HEK293 (cell line): ENCODE data around the gene SVOPL.
A peak's percentile ranks its signal among the peaks of the same experiment; 100 is the strongest.

Experiments
- CTCF ChIP-seq: fragments of 450-650 bp; formaldehyde crosslinking; IDR thresholded peaks from 2 replicates; pipeline ENCODE4 v1.5.1; 2016; ENCODE audit warnings: missing biosample characterization, missing genetic modification characterization
- ZBTB21 ChIP-seq: fragments of 450-650 bp; formaldehyde crosslinking; IDR thresholded peaks from 2 replicates; pipeline ENCODE4 v1.5.1; 2017; ENCODE audit warnings: missing biosample characterization, missing genetic modification characterization
- ZNF624 ChIP-seq: fragments of 450-650 bp; formaldehyde crosslinking; IDR thresholded peaks from 2 replicates; pipeline ENCODE4 v1.5.1; 2017; ENCODE audit warnings: missing biosample characterization, missing genetic modification characterization
- ZNF707 ChIP-seq: fragments of 450-650 bp; formaldehyde crosslinking; IDR thresholded peaks from 2 replicates; pipeline ENCODE4 v1.5.1; 2016; ENCODE audit warnings: missing biosample characterization, missing genetic modification characterization

DNA sequence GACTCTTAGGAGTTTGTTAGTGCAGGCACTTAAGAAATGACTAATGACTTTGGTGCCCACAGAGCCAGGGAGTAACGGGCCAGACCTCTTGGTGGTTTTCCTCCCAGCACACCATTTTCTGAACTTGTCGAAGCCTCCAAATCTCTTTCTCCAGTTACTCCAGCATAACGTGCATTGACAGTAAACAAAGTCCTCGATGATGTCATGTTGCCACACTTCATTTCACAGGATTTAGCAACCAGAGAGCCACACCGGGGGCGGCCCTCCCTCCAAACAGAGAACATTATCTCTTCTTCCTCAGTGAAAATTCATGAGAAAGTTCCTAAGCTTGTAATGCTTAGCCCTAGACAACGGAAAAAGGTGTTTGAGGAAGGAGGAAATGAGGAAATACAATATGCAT lies 4.0 kb upstream of the SVOPL start:
- TF ChIP-seq CTCF (tag by site-specific recombination) (no peak), ZNF707 (tag by site-specific recombination) (no peak), ZBTB21 (tag by site-specific recombination) (peak; percentile 25; the same call in 1 of the 2 replicates), ZNF624 (tag by site-specific recombination) (no peak)
